Measurements from ENCODE around the gene ZDHHC8.

The ZDHHC8 gene

GRCh38 chr22:20086763-20087162 is 44.8 kb upstream of the ZDHHC8 start:
- no peak for TF ChIP-seq CTCF (IDR thresholded peaks at IDR 0.05; ENCODE audit: control extremely low read depth, extremely low read depth, low read depth, missing control alignments)
- CTCF ChIA-PET: no interaction called here
- POLR2A ChIA-PET: no interaction called here
- no peak for DNase-seq (ENCODE audit: extremely low spot score)

GRCh38 chr22:20087319-20088262 is 44.0 kb upstream of the ZDHHC8 start:
- no peak for TF ChIP-seq CTCF (IDR thresholded peaks at IDR 0.05; ENCODE audit: control extremely low read depth, extremely low read depth, low read depth, missing control alignments)
- ChIA-PET CTCF (interaction anchor here (1.1 kb wide), 2 partner anchors 23 to 117 kb away, joined by 3 read pairs; no protein-coding TSS in a partner anchor), POLR2A (no interaction called here)
- DNase-seq (ENCODE audit: extremely low spot score): no peak

- POLR2A ChIA-PET: no interaction called here
- CTCF ChIA-PET: interaction anchor here (1.1 kb wide), 2 partner anchors 22 to 117 kb away, joined by 3 read pairs; no protein-coding TSS in a partner anchor
- TF ChIP-seq CTCF (IDR thresholded peaks at IDR 0.05; ENCODE audit: control extremely low read depth, extremely low read depth, low read depth, missing control alignments): no peak
- no peak for DNase-seq (ENCODE audit: extremely low spot score)
These were observed 43.3 kb upstream of the ZDHHC8 start for GRCh38 chr22:20088263-20088648.

GRCh38 chr22:20089226-20089976 is 42.2 kb upstream of the ZDHHC8 start:
- DNase-seq (ENCODE audit: extremely low spot score): no peak
- ChIA-PET POLR2A (no interaction called here), CTCF (interaction anchor here (1.1 to 1.2 kb wide), 2 partner anchors 12 to 118 kb away, joined by 3 read pairs; no protein-coding TSS in a partner anchor)
- no peak for TF ChIP-seq CTCF (IDR thresholded peaks at IDR 0.05; ENCODE audit: control extremely low read depth, extremely low read depth, low read depth, missing control alignments)

GRCh38 chr22:20089977-20090729 is 41.5 kb upstream of the ZDHHC8 start:
- DNase-seq (ENCODE audit: extremely low spot score): no peak
- no peak for TF ChIP-seq CTCF (IDR thresholded peaks at IDR 0.05; ENCODE audit: control extremely low read depth, extremely low read depth, low read depth, missing control alignments)
- POLR2A ChIA-PET: no interaction called here
- CTCF ChIA-PET: interaction anchor here (1.2 kb wide), 1 partner anchor 11 kb away, joined by 3 read pairs; no protein-coding TSS in a partner anchor

- TF ChIP-seq CTCF (IDR thresholded peaks at IDR 0.05; ENCODE audit: control extremely low read depth, extremely low read depth, low read depth, missing control alignments): no peak
- POLR2A ChIA-PET: no interaction called here
These were observed 40.8 kb upstream of the ZDHHC8 start for GRCh38 chr22:20090730-20091240.

More at GRCh38 chr22:20090730-20091240, 40.8 kb upstream of the ZDHHC8 start:
- no peak for DNase-seq (ENCODE audit: extremely low spot score)
- CTCF ChIA-PET: interaction anchor here (1.2 kb wide), 1 partner anchor 11 kb away, joined by 3 read pairs; no protein-coding TSS in a partner anchor
